IMR-90 (cell line): ENCODE results near the gene GLDC.

Experiments used
- BHLHE40 ChIP-seq: fragments of 150-350 bp; IDR thresholded peaks from 2 replicates; pipeline ENCODE4 v1.6.1; 2016; ENCODE audit warnings: mild to moderate bottlenecking, low read depth, low read length
- CEBPB ChIP-seq: IDR thresholded peaks from 2 replicates; pipeline ENCODE4 v1.6.1; 2012; ENCODE audit warnings: low read depth, low read length, improper control_type of control experiment
- CHD1 ChIP-seq: IDR thresholded peaks from 2 replicates; pipeline ENCODE4 v1.6.1; 2012; ENCODE audit warnings: low read depth, low read length, improper control_type of control experiment
- CTCF ChIP-seq: conservative IDR thresholded peaks from 2 replicates; pipeline ENCODE4 v1.5.1; 2012; ENCODE audit warnings: mild to moderate bottlenecking, low read depth, low read length, improper control_type of control experiment
- ELK1 ChIP-seq: fragments of 150-350 bp; IDR thresholded peaks from 2 replicates; pipeline ENCODE4 v1.6.1; 2016; ENCODE audit warnings: low read depth, mild to moderate bottlenecking, low read length, moderate library complexity, borderline replicate concordance
- FOS ChIP-seq: fragments of 150-350 bp; IDR thresholded peaks from 2 replicates; pipeline ENCODE4 v1.6.1; 2016; ENCODE audit warnings: low read depth, low read length
- MAZ ChIP-seq: IDR thresholded peaks from 2 replicates; pipeline ENCODE4 v1.6.1; 2012; ENCODE audit warnings: low read depth, mild to moderate bottlenecking, low read length, improper control_type of control experiment, moderate library complexity, borderline replicate concordance
- MXI1 ChIP-seq: IDR thresholded peaks from 2 replicates; pipeline ENCODE4 v1.6.1; 2012; ENCODE audit warnings: low read depth, mild to moderate bottlenecking, low read length, moderate library complexity, borderline replicate concordance
- NFE2L2 ChIP-seq: fragments of 150-350 bp; IDR thresholded peaks from 2 replicates; pipeline ENCODE4 v1.6.1; 2016; ENCODE audit warnings: low read depth, mild to moderate bottlenecking, low read length
- POLR2A ChIP-seq: IDR thresholded peaks from 2 replicates; pipeline ENCODE4 v1.6.1; 2012; ENCODE audit warnings: mild to moderate bottlenecking, low read depth, low read length
- RAD21 ChIP-seq: IDR thresholded peaks from 2 replicates; pipeline ENCODE4 v1.6.1; 2012; ENCODE audit warnings: low read length, improper control_type of control experiment
- RFX5 ChIP-seq: IDR thresholded peaks from 2 replicates; pipeline ENCODE4 v1.8.0; 2012; ENCODE audit warnings: low read depth, mild to moderate bottlenecking, low read length, moderate library complexity
- SMC3 ChIP-seq: fragments of 150-350 bp; IDR thresholded peaks from 2 replicates; pipeline ENCODE4 v1.6.1; 2016; ENCODE audit warnings: low read depth, mild to moderate bottlenecking, antibody characterized with exemption, low read length, moderate library complexity

GRCh38 chr9:6689893-6690674 is 44.6 kb upstream of the GLDC start:
- TF ChIP-seq CTCF: no peak
- no peak for TF ChIP-seq MAZ
- TF ChIP-seq POLR2A: no peak
- no peak for TF ChIP-seq RAD21
- no peak for TF ChIP-seq ELK1
- TF ChIP-seq CEBPB: no peak
- no peak for TF ChIP-seq SMC3
- no peak for TF ChIP-seq MXI1
- TF ChIP-seq BHLHE40: no peak
- no peak for TF ChIP-seq FOS
- TF ChIP-seq RFX5: no peak
- no peak for TF ChIP-seq CHD1
- no peak for TF ChIP-seq NFE2L2
